WERI-Rb-1 (cell line): Measurements from ENCODE around the gene HOGA1.

Experiments
- DNase-seq: peaks from one replicate; pipeline ENCODE4 v3.0.0-alpha.2; 2020
- H3K27ac ChIP-seq: fragments of 250-450 bp; sonication (Bioruptor Pico); 2 replicates; pipeline ENCODE4 v1.5.1; 2020; ENCODE audit warnings: mild to moderate bottlenecking, moderate library complexity
- H3K27me3 ChIP-seq: fragments of 250-450 bp; sonication (Bioruptor Pico); 2 replicates; pipeline ENCODE4 v1.5.1; 2021; ENCODE audit warnings: mild to moderate bottlenecking, low read depth, moderate library complexity; ENCODE audit not compliant: insufficient read depth, severe bottlenecking
- H3K36me3 ChIP-seq: fragments of 250-450 bp; sonication (Bioruptor Pico); 2 replicates; pipeline ENCODE4 v1.5.1; 2020; ENCODE audit warnings: mild to moderate bottlenecking, moderate library complexity
- H3K4me3 ChIP-seq: 2 replicates; pipeline ENCODE4 v1.5.1; 2011; ENCODE audit warnings: low read depth, mild to moderate bottlenecking, control low read depth, low read length
- H3K9me3 ChIP-seq: fragments of 250-450 bp; sonication (Bioruptor Pico); 2 replicates; pipeline ENCODE4 v1.5.1; 2021; ENCODE audit warnings: mild to moderate bottlenecking, moderate library complexity; ENCODE audit not compliant: severe bottlenecking
- TF ChIP-seq, protein P1 (sequence below): IDR thresholded peaks from 2 replicates; pipeline ENCODE4 v1.5.1; 2011; ENCODE audit warnings: low read depth, mild to moderate bottlenecking, control low read depth, inconsistent platforms, low read length

HOGA1 gene

DNA sequence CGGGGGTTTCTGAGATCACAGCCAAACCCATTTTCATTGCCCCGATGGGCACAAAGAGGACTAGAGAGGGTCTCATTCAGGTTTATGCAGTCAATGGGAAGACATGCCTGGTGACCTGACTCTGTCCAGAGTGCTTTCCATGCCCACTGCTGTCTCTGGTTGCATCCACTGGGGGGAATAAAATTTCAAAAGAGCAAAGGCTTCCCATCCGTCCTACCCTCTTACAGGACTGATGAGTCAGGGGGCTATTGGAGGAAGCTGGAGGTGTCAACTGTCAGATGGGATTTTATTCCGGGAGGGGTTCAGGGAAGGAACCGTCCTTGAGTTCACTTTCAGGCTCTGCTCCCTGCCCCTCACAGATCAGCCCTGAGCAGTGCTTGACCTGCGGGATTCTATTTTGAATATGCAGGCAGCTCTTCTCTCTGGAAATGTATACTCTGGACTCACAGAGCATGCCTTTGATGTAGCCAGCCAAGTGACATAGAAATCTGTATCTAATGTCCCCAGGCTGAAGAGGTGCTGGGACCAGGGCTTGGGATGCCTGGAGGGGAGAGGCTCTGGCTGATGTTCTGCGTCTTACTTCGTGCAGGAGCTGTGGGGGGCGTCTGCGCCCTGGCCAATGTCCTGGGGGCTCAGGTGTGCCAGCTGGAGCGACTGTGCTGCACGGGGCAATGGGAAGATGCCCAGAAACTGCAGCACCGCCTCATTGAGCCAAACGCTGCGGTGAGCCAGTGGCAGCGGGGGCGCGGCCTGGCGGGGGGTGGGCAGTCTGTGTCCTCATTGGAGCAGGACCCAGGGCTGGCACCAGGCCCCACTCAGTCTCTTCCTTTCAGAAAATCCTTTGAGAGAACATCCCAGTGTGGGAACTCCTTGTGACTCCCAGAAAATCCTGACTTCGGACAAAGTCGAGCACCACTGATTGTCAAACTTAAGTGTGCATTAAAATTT, 17.4 kb downstream of the HOGA1 start:
- no peak for DNase-seq
- H3K9me3 ChIP-seq = no peaks in the 10 kb centered on the region
- no peak overlapping the region for H3K27ac ChIP-seq
- TF ChIP-seq, protein P1, sequence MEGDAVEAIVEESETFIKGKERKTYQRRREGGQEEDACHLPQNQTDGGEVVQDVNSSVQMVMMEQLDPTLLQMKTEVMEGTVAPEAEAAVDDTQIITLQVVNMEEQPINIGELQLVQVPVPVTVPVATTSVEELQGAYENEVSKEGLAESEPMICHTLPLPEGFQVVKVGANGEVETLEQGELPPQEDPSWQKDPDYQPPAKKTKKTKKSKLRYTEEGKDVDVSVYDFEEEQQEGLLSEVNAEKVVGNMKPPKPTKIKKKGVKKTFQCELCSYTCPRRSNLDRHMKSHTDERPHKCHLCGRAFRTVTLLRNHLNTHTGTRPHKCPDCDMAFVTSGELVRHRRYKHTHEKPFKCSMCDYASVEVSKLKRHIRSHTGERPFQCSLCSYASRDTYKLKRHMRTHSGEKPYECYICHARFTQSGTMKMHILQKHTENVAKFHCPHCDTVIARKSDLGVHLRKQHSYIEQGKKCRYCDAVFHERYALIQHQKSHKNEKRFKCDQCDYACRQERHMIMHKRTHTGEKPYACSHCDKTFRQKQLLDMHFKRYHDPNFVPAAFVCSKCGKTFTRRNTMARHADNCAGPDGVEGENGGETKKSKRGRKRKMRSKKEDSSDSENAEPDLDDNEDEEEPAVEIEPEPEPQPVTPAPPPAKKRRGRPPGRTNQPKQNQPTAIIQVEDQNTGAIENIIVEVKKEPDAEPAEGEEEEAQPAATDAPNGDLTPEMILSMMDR = no peak
- H3K36me3 ChIP-seq = no peaks in the 10 kb centered on the region
- no peak overlapping the region for H3K4me3 ChIP-seq
- H3K27me3 ChIP-seq = no peaks in the 10 kb centered on the region

DNA sequence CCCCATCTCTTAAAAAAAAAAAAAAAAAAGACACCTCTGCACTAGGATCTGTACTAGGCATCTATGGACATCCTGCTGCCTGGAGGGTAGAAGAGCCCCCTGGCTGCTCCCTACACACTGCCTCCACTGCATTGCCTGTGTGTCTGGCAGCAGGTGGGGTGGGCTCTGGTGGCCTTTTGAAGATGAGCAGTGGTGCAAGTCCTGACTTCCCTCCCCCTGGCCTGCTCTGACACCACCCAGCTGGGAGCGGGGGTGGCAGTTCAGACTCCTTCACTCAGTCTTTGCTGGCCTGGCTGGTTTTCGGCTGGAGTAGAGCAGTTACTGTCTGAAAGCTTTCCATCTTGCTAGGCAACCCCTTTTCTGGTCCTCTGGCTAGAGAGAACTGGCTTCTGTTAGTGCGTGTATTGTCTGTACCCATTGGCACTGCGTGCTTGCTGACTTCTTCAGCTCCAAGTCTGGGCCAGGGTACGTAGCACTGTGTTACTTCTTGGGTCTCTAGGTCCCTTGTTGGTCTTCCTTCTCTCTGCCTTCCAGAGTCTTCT, 23.0 kb downstream of the HOGA1 start:
- no peak for DNase-seq
- Histone ChIP-seq H3K36me3 (no peaks in the 10 kb centered on the region), H3K9me3 (no peaks in the 10 kb centered on the region), H3K4me3 (no peak overlapping the region), H3K27me3 (no peaks in the 10 kb centered on the region), H3K27ac (no peak overlapping the region)
- TF ChIP-seq, protein P1 = no peak

DNA sequence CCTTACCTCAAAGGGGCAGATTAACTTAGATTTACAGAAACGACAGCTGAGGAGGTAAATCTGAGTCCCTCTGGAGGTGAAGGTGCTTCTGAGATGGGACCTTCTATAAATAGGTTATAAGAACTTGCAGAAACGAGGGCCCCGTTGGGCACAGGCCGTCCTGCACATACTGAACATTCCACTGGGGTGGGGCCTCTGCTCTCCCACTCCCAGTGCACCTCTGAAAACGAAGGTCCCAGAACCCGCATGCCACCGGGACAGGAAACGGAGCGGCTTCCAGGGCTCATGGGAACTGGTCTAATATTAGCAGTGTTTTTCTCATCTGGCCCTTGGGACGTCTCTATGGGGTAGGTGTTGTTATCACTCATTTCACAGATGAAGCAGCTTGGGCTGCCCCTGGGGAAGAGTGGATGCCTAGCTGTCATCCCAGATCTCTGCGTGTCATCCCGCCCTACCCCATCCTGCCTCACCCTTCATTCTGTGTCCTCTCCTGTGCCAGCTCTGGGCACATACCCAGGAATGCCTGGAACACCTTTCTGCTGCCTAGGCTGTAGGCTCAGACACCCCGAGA, 24.9 kb downstream of the HOGA1 start:
- H3K4me3 ChIP-seq = no peak overlapping the region
- no peaks in the 10 kb centered on the region for H3K27me3 ChIP-seq
- DNase-seq = no peak
- TF ChIP-seq, protein P1 = no peak
- no peaks in the 10 kb centered on the region for H3K9me3 ChIP-seq
- H3K27ac ChIP-seq = no peak overlapping the region
- H3K36me3 ChIP-seq = no peaks in the 10 kb centered on the region

DNA sequence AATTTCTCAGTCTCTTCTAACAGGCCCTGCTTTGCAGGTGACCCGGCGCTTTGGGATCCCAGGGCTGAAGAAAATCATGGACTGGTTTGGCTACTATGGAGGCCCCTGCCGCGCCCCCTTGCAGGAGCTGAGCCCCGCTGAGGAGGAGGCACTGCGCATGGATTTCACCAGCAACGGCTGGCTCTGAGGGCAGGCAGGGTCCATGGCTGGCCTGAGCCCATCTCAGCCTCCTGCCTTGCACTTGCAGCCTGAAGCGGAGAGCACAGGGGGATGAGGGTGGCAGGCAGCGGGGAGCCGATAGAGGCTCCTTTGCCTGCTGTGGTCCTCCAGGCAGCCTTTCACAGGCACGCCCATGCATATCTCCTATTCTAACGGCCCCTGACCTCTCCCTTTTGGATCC, 27.3 kb downstream of the HOGA1 start:
- Histone ChIP-seq H3K36me3 (no peaks in the 10 kb centered on the region), H3K4me3 (no peak overlapping the region), H3K27me3 (no peaks in the 10 kb centered on the region), H3K27ac (no peak overlapping the region), H3K9me3 (no peaks in the 10 kb centered on the region)
- no peak for DNase-seq
- TF ChIP-seq, protein P1 = no peak

DNA sequence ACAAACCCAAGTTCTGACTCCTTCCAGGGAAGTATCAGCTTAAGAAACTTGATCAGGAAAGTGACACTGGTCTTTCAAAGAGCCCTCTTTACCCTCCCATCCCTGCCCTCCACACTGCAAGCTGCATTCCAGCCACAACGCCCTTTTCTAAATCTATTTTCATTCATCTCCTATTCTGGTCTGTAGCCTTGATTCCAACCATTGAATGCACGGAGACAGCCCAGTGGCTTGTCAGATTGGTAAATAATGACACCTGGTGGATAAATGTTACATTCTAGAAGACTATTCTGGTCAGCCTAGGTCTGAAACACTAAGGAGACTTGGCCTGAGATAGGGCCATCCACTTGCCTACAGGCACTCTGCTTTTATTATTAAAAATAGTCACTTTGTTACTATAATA, 28.2 kb downstream of the HOGA1 start:
- Histone ChIP-seq H3K36me3 (no peaks in the 10 kb centered on the region), H3K27ac (no peak overlapping the region), H3K9me3 (no peaks in the 10 kb centered on the region), H3K27me3 (no peaks in the 10 kb centered on the region), H3K4me3 (no peak overlapping the region)
- peak; percentile 20 for DNase-seq
- TF ChIP-seq, protein P1 = peak; percentile 28; the same call in 1 of the 2 replicates
